ENCODE results near the gene PIGM.

The PIGM gene

DNA sequence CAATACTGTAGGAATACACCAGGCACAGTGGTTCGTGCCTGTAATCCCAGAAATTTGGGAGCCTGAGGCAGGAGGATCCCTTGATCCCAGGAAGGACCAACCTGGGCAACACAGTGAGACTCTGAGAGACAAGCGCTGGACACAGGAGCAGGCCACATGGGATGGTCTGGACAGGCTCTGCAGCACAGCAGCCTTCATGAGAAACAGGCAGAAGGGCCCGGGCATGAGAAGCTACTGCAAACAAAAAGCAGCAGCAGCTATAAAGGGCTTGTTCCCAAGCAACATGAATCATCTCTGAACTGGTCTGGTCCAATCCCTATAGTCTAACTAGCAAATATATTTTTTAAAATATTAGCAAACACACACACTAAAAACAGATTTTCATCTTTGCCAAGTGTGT, 42.2 kb downstream of the PIGM start:
- DNase-seq: no peak

GRCh38 chr1:159988006-159988405, 43.8 kb downstream of the PIGM start:
- DNase-seq: no peak

GRCh38 chr1:159987186-159987585, 44.6 kb downstream of the PIGM start:
- DNase-seq: no peak

GRCh38 chr1:159986531-159986930, 45.3 kb downstream of the PIGM start:
- no peak for DNase-seq

- DNase-seq: no peak
Observed at GRCh38 chr1:159986093-159986492, 45.7 kb downstream of the PIGM start.

DNA sequence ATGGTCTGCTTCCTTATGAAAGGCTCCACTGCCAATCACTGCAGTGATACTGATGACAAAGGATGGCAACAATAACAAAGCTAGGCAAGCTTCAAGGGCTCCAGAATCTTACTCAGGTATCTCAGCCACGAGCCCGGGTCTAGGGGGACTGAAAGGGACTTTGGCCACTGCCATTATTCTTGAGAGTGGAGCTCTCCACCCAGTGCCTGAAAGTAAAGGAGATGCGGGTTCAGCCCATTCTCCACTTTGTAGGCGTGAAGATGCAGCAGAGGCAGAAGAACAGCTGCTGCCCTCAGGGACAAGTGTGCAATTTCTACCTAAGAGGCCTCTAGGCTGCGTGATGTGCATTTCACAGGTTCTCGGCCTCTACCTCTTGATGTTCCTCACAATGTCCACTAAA, 46.3 kb downstream of the PIGM start:
- DNase-seq: no peak

GRCh38 chr1:159983681-159984080, 48.1 kb downstream of the PIGM start:
- no peak for DNase-seq

GRCh38 chr1:159982280-159982679, 49.5 kb downstream of the PIGM start:
- DNase-seq: no peak

DNA sequence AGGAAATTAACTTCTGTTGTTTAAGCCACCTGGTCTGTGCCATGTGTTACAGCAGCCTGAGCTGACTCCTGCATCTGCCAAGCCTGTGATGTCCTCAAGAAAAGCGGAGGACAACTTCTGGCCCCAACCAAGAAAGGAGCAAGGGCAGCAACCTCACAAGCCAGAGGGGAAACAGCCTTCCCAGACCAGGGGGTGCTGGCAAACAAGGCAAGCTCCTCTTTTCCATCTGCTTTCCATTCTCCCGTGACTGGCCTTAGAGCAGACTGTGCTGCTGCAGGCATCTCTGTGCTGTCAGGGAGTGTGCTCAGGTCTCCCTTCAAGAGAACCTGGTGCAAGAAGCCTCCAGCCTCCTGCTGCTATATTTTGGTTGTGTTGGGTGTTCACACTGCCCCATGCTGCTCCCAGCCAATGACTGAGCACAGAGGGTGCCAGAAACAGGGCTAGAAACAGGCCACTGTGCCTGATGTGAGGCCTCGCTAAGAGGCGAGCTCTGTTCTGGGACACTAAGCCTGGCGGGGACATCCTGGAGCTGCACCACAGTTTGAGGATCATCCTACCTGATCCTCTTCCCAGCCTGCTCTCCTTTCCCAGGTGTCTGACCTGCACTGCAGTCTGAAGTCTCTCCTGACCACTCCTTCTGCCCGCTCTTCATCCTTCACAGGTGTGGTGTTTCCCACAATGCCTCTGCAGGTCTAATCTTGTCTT, 50.3 kb downstream of the PIGM start:
- DNase-seq: no peak

- DNase-seq: no peak
Observed at GRCh38 chr1:159980786-159981185, 51.0 kb downstream of the PIGM start.

DNA sequence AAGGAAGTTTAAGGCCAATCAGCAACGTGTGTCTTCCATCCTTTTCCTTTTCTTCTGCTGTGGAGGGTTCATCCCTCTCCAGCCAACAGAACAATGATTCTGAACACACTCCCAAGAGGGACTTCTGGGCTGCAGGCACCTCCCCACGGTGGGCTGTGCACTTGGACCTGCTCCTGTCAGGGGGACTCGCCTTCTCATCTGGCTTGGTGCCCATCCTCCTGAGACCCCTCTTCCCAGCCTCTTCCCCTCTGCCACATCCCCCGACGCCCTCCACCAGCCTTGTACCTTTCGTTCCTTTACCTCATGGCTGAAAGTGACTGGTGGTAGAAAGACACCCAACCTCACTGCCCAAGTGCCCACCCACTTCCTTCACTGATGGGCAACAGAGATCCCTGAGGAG, 51.7 kb downstream of the PIGM start:
- no peak for DNase-seq

- DNase-seq: no peak
Observed at GRCh38 chr1:159979257-159979656, 52.5 kb downstream of the PIGM start.

- DNase-seq: no peak
Observed at GRCh38 chr1:159978107-159978398, 53.7 kb downstream of the PIGM start.

- no peak for DNase-seq
Observed at GRCh38 chr1:159977364-159978106, 54.3 kb downstream of the PIGM start.

All from nucleus accumbens (tissue), 56 donors.